Nephron progenitor cell (in vitro differentiated cells): ENCODE measurements around the gene PPM1B.

Source experiments
- DNase-seq: peaks from one replicate; pipeline ENCODE4 v3.0.0; 2021
- H3K27ac Mint-ChIP-seq: 2 replicates; pipeline ENCODE4 v1.8.0; 2021; ENCODE audit warnings: mild to moderate bottlenecking, moderate library complexity, mixed read lengths
- H3K27me3 Mint-ChIP-seq: 2 replicates; pipeline ENCODE4 v1.8.0; 2021; ENCODE audit warnings: mild to moderate bottlenecking, low read depth, mixed read lengths; ENCODE audit not compliant: poor library complexity
- H3K36me3 Mint-ChIP-seq: 2 replicates; pipeline ENCODE4 v1.8.0; 2021; ENCODE audit warnings: low read depth, mixed read lengths
- H3K4me1 Mint-ChIP-seq: 2 replicates; pipeline ENCODE4 v1.8.0; 2021; ENCODE audit warnings: mixed read lengths
- H3K4me3 Mint-ChIP-seq: 2 replicates; pipeline ENCODE4 v1.8.0; 2021; ENCODE audit warnings: mild to moderate bottlenecking, moderate library complexity, mixed read lengths
- H3K9me3 Mint-ChIP-seq: 2 replicates; pipeline ENCODE4 v1.8.0; 2021; ENCODE audit warnings: mild to moderate bottlenecking, moderate library complexity, mixed read lengths
- TF ChIP-seq, protein P1 (sequence below): fragments of 200-600 bp; sonication (generic); IDR thresholded peaks from 2 replicates; pipeline ENCODE4 v1.5.0; 2021; ENCODE audit warnings: antibody characterized with exemption

PPM1B gene

DNA sequence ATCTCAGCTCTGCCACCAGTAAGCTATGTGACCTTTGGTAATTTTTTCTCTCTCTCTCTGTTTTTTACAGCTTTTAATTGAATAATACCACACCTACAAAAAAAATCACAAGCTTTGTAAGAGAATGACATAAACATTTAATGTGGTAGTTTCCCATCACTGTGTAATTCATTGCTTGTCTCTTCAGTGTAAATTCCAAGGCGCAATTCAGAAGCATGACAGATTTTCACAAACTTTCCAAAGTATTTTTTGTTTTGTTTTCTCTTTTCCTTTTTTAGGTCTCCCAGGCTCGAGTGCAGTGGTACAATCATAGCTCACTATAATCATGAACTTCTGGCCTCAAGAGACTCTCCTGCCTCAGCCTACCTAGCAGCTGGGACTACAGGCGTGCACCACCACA lies 25.0 kb upstream of the PPM1B start:
- no peak overlapping the region for H3K4me3 Mint-ChIP-seq

DNA sequence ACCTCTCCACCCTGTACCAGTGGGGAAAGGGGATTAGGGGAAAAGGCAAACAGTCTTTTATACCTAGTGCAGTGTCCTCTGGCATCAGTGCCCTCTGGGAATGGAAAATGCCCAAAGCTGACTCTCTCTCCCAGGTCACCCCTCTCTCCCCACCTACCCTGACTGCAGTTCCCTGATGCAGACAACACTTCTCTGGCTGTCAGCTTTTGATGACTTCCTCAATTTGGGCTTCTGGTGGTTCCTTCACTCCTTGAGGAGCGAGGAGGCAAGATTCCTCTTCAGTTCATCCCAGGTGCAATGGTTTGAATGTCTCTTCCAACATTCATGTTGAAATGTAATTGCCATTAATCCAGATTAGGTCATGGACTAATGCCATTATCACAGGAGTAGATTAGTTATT lies 19.7 kb upstream of the PPM1B start:
- peaks cover 5% of the 10 kb centered on the region for H3K27me3 Mint-ChIP-seq
- no peaks in the 10 kb centered on the region for H3K9me3 Mint-ChIP-seq
- H3K4me3 Mint-ChIP-seq = no peak overlapping the region
- TF ChIP-seq, protein P1, sequence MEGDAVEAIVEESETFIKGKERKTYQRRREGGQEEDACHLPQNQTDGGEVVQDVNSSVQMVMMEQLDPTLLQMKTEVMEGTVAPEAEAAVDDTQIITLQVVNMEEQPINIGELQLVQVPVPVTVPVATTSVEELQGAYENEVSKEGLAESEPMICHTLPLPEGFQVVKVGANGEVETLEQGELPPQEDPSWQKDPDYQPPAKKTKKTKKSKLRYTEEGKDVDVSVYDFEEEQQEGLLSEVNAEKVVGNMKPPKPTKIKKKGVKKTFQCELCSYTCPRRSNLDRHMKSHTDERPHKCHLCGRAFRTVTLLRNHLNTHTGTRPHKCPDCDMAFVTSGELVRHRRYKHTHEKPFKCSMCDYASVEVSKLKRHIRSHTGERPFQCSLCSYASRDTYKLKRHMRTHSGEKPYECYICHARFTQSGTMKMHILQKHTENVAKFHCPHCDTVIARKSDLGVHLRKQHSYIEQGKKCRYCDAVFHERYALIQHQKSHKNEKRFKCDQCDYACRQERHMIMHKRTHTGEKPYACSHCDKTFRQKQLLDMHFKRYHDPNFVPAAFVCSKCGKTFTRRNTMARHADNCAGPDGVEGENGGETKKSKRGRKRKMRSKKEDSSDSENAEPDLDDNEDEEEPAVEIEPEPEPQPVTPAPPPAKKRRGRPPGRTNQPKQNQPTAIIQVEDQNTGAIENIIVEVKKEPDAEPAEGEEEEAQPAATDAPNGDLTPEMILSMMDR = no peak
- DNase-seq = no peak
- no peak overlapping the region for H3K27ac Mint-ChIP-seq
- no peaks in the 10 kb centered on the region for H3K36me3 Mint-ChIP-seq
- H3K4me1 Mint-ChIP-seq = no peaks in the 10 kb centered on the region

More for the DNA sequence above, 25.0 kb upstream of the PPM1B start:
- Mint-ChIP-seq H3K27me3 (peaks cover 6% of the 10 kb centered on the region), H3K36me3 (no peaks in the 10 kb centered on the region), H3K27ac (no peak overlapping the region), H3K9me3 (no peaks in the 10 kb centered on the region), H3K4me1 (no peaks in the 10 kb centered on the region)
- DNase-seq = no peak
- TF ChIP-seq, protein P1 = no peak

DNA sequence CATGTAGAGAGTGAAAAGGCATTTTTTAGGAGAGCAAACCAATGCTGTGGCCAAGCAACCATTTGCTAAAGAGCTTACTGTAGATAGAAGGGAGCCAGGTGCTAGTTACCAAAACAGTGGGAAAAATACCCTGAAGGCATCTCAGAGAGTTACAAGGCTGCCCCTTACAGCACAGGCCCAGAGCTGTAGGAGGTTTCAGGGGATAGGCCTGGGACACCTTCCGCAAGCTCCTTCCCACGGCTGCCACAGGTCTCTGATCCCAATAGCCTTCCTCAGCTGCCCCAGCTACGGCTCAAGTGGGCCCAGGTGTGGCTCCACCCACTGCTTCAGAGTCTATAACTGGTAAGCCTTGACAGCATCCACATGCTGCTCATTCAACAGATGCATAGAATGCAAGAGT lies 18.2 kb upstream of the PPM1B start:
- Mint-ChIP-seq H3K4me3 (no peak overlapping the region), H3K4me1 (no peaks in the 10 kb centered on the region), H3K27me3 (peaks cover 5% of the 10 kb centered on the region), H3K9me3 (no peaks in the 10 kb centered on the region), H3K27ac (no peak overlapping the region), H3K36me3 (no peaks in the 10 kb centered on the region)
- TF ChIP-seq, protein P1 = no peak
- DNase-seq = no peak

DNA sequence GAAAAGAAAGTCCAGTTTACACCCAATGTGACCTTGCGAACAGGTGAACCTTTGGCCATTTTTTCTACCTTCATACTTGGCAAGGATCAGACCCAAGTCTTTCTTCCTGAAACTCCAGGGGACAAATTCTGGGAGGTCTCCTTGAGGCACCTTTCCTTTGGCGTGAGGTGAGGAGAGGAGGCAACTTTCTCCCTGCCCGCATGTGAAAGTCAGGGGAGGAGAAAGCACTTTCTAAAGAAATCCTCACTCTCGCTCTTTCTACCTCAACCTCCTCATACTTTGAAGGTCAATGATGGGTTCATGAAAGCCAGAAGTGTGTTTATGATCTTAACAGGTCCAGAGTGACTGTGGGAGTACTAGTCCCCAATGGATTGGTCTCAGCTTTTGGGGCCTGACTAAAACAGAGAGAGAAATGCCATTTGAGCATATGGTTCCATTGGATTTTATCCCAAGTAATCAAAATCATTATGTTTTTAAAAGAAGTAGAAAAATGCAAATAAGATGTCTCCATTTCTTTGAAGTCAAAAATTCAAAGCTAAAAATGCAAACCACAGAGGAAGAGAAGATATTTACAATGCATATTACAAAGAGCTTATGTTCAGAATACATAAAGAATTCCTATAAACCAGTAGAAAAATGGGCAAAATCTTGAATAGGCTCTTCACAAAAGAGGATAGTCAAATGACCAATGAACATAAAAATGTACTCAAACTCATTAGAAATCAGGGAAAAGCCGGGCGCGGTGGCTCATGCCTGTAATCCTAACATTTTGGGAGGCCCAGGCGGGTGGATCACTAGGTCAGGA lies 15.6 kb upstream of the PPM1B start:
- TF ChIP-seq, protein P1 = no peak
- Mint-ChIP-seq H3K4me3 (no peak overlapping the region), H3K27ac (no peak overlapping the region), H3K36me3 (no peaks in the 10 kb centered on the region), H3K4me1 (no peaks in the 10 kb centered on the region), H3K9me3 (no peaks in the 10 kb centered on the region), H3K27me3 (peaks cover 7% of the 10 kb centered on the region)
- no peak for DNase-seq

DNA sequence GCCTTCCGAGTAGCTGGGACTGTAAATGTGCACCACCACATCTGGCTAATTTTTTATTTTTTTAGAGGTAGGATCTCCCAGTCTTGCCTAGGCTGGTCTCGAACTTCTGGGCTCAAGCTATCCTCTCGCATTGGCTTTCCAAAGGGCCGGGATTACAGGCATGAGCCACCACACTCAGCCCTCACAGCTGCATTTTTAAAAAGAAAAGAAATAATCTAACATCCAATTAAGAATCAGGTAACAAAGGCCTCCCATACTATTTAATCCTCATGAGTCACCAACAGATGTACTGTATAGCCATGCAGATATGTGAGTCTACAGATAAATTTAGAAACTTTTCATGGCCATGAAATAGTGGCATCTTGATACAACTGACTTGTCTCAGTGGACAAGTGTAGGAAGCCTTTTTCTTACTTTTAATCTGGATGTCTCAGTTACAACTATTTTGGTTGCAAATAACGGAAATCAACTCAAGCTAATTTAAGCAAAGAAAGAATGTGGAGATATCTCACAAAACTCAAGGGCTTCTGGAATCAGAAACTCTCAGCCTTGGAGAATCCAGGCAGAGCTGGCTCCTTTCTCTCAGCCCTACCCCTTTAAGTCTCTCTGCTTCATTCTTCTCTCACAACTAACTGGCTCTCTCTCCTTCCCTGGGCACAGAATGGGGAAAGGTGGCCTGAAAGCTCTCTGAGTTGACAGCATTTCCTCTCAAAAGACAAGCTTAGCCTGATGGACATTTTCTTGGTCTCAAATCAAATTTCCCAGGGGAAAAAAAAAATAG lies 12.8 kb upstream of the PPM1B start:
- TF ChIP-seq, protein P1 = no peak
- H3K9me3 Mint-ChIP-seq = no peaks in the 10 kb centered on the region
- no peak for DNase-seq
- H3K36me3 Mint-ChIP-seq = no peaks in the 10 kb centered on the region
- no peak overlapping the region for H3K4me3 Mint-ChIP-seq
- peaks cover 12% of the 10 kb centered on the region for H3K27me3 Mint-ChIP-seq
- H3K4me1 Mint-ChIP-seq = no peaks in the 10 kb centered on the region
- H3K27ac Mint-ChIP-seq = no peak overlapping the region
